ENCODE measurements around the gene SNRPD3. TPM values are rescaled to one million over a fixed set of nuclear protein-coding genes. Genes with fewer than 3 reads are reported as not detected.
"Not testable (repeated sequence)": the region's sequence is repeated elsewhere in the genome, so short reads cannot be mapped to it uniquely, and the experiment has no call there.

SNRPD3 gene
- polyA plus RNA-seq, 5 donors = 153 to 199 (median 172) TPM

DNA sequence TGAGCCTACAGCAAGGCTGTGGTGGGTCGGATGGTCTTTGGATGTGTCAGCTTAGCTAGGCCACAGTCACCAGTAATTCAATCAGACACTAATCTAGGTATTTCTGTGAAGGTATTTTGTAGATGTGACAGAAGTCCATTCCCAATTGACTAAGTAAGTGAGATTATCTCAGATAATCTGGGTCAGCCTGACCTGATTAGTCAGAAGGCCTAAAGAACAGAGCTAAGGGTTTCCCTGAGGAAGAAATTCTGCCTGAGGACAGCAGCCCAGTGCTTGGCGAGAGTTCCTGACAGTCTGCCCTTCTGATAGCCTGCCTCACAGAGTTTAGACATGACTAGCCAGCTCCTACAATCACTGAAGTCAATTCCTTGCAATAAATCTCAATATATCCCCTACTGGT lies 29.6 kb upstream of the SNRPD3 start:
- DNase-seq = no peak

- DNase-seq = no peak
Observed at GRCh38 chr22:24529898-24530297, 25.9 kb upstream of the SNRPD3 start.

GRCh38 chr22:24530968-24531367 lies 24.8 kb upstream of the SNRPD3 start:
- DNase-seq = not testable (repeated sequence)

DNA sequence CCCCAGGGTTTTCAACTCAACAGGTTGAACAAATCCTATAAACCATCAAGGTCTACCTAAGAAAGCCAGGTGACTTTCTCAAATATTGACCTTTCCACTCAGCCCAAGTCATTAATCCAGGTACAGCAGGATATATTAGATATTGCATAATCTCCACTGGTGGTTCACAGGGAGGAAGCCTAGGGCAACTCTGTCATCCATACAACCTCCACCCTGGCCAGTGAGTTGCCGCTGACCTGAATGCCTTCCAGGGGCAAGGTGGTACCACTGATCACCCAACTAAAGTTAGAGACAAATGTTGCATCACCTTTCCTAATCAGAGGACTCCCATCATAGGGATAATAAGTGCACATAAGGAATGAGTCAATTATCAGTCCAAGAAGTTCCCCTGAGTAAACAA lies 23.7 kb upstream of the SNRPD3 start:
- no peak for DNase-seq

DNA sequence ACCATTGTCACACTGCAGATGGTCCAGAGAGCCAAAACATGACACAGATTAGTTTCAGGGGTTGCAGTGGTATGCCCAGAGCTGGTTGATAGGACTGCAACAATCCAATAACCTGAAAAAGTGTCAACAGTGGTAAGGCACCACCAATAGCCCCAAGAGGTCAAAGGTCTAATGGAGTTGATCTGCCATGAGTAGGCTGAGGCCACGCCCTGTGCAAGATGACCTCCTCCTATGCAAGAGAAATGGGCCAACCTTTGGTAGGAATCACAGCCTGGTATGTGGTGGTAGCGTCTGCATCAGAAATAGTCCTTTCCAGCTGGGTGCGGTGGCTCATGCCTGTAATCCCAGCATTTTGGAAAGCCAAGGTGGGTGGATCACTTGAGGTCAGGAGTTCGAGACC lies 20.5 kb upstream of the SNRPD3 start:
- DNase-seq = no peak

DNA sequence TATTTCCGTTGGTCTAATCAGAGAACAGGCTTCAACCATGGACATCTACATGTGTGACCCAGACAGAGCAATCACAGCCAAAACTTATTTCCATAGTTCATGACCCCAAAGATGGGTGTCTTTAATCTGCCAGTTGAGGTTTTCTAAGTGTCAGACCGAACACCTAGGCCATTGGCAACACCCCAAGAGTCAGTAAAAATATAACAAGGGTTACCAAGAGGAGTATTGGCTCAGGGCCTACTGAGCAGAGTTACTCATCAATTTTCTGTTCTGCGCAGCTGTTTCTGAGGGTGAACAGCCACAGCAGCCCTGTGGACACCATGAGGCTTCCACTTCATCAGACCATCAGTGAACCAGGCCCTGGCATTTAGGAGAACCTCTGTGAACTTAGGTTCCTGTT lies 19.7 kb upstream of the SNRPD3 start:
- no peak for DNase-seq

GRCh38 chr22:24540470-24540869 lies 15.3 kb upstream of the SNRPD3 start:
- no peak for DNase-seq

GRCh38 chr22:24541681-24542515 lies 13.9 kb upstream of the SNRPD3 start:
- no peak for DNase-seq

DNA sequence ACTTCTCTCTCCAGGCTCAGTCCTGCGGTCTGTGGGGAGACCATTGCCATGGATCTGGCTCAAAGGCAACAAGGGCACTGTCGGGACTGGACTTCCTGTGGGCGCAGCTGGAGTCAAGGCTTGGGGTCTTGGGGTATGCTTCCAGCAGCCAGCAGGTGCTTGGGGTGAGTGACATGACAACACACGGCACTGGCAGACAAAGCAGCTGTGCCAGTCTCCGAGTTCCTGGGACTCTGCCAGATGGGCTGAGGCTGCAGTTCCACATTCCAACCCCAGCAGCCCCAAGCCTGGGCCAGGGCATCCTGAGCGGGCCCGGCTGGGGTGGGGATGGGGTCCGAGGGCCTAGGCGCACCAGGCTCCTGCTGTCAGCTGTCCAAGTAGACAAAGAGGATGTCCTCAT lies 13.2 kb upstream of the SNRPD3 start:
- no peak for DNase-seq

DNA sequence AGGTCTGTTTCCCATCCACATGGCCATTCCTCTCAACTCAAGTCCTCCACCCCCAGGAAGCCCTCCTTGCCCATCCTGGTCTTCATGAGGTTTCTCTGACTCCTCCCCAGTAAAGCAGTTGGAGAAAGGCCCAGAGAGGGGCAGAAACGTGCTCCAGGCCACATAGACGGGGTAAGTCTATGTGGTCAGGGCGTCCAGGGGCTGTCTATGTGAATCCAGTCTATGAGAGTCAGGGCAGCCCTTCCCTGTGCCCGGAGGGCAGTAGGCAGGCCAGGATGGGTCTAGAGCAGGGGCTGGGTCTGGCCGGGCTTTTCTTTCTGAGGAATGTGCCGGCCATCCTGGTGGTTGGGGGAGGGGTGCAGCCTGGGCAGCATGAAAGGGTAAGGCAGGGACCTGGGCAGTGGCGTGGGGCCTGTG lies 12.6 kb upstream of the SNRPD3 start:
- no peak for DNase-seq

DNA sequence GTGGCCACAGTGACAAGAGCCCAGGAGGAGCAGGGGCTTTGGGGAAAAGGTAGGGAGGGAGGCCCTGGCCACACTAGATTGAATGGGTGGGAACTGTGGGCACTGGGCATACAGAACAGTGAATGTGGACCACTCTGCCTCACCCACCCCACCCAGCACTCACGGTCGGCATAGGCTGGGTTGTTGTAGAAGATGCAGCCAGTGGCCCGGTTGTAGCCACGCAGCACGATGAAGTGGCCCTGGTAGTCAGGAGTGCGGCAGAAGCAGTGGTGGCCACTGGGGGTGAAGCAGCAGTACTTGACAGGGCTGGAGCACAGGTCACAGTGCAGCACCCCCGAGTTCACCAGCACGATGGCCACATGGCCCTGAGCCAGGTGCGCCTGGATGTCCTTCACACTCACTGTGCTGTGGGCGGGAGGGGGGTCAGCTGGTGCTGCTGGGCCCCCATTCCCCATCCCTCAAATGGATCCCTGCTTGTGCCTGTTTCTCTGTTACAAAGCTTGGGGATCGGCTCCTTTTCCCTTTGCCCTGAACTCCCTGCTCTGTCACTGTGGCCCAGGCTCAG lies 12.0 kb upstream of the SNRPD3 start:
- no peak for DNase-seq

- no peak for DNase-seq
Observed at GRCh38 chr22:24548812-24549211, 7.0 kb upstream of the SNRPD3 start.

GRCh38 chr22:24550028-24550901 lies 5.5 kb upstream of the SNRPD3 start:
- no peak for DNase-seq

GRCh38 chr22:24550902-24551435 lies 4.8 kb upstream of the SNRPD3 start:
- no peak for DNase-seq

DNA sequence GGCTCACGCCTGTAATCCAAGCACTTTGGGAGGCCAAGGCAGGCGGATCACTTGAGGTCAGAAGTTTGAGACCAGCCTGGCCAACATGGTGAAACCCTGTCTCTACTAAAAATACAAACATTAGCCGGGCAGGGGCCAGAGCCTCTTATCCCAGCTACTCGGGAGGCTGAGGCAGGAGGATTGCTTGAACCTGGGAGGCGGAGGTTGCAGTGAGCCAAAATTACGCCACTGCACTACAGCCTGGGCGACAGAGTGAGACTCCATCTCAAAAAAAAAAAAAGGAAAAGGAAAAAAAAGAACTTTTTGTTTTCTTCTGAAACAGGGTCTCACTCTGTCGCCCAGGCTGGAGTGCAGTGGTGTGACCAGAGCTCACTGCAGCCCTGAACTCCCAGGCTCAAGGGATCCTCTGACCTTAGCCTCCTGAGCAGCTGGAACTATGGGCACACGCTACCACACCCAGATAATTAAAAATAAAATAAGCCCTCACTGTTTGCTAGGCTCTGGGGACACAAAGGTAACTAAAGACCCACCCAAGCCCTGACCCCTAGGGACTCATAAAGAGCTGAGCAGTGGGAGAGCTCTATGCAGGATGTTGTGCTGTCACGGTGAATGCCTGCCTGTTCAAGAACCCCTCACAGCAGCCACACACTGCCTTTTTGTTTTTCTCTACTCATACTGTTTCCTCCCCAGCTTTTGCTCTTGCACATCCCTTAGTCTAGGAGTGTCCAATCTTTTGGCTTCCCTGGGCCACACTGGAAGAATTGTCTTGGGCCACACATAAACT lies 3.1 kb upstream of the SNRPD3 start:
- DNase-seq = not testable (repeated sequence)

DNA sequence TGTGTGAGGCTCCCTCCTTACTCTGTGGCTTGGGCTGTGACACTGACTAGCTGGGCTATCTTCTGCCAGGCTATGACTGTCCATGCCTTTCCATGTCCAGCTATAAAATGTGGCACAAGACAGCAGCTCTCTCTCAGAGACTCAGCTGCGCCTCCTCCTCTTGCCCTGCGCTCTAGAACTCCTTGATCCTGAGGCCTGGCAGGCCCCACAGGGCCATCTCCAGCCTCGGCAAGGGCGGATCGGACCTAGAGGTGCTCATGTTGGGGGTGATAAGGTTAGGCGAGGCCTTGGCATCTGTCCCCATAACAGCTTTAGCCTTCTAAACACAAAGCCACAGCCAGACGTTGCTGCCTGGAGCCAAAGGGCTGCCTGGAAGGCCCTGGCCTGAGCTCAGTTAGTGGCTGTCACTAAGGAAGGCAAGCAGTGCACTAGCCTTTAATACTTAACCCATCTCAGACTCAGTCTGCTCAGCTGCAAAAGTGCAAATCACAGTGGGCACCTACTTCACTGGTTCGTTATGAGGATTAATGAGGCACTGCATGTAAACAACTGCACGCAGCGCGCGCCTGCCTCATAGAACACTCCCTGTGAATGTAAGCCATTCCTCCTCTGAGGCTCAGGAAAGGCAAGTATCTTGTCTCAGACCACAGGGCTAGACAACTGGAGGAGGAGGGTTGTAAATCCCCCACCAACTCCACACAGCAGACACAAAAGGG lies 2.0 kb upstream of the SNRPD3 start:
- no peak for DNase-seq

DNA sequence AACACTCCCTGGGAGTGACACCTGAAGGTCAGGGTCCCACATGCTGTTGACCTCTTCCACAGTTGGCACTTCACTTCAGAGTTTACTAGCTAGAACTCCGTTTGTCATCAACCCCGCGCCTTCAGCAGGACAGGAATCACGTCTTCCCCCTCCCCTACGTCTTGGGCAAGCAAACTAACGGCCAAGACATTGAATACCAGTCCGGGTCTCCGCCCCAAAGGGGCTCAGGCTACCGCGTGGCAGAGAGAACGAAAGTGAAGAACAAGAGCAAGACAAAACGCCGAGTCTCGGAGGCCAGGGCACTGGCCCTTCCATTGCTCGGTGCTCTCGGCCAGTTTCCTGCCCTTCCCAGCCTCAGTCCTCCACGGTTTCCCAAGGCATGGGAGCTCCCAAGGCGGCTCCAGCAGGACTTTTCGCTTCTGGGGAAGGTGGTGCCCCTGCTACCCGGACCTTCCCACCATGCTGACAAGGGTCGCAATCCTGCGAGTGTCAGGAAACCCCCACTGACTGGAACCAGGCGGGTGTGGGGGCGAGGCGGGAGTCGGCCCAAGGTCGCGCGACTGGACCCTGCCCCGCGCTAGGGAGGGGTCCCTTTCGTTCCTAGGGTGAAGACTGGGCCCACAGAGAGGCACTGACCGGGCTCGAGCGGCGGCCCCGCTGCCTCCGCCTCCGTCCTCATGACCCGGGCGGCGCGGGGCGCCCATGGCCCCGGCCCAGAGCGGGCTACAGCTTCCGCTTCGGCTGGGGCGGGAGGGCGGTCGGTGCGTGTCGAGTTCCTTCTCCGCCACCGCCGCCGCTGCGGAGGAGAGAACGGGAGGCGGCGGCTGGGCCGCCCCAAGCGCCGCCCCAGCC lies 1.3 kb upstream of the SNRPD3 start, which contains the start of gene GUCD1:
GUCD1 (minus strand) TSS at position 826 of the 852 bp plus-strand sequence; CDS start at position 679, 147 bp downstream.
- DNase-seq = no peak

DNA sequence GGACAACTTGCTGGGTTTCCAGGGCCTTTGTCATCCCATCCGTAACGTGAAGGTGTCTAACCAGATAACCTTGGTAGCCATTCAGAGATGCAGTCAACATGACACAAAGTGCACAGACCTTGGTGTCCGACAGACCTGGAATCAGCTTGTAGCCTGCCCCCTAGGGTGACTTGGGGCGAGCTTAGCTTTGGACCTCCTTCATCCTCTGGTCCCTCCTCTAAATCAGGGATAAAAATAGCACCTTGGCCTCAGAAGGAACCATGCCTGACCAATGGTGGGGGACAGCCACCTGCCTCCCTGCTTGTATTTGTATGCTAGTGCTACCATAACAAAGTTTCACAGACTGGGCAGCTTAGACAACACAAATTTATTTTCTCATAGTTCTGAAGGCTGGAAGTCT lies 3.7 kb downstream of the SNRPD3 start:
- DNase-seq = no peak

- DNase-seq = no peak
Observed at GRCh38 chr22:24563246-24563645, 7.4 kb downstream of the SNRPD3 start.

All from right lung (tissue), 5 donors.